RWPE2 (cell line): ENCODE results near the gene TBC1D26.
"Not testable (repeated sequence)": the region's sequence is repeated elsewhere in the genome, so short reads cannot be mapped to it uniquely, and the experiment has no call there.

ENCODE experiments used
- ATAC-seq: fragments of 200-7000 bp; cut with Tn5 transposase; 3 replicates; pipeline ENCODE4 v1.9.1; 2021; ENCODE audit warnings: low read depth
- DNase-seq: peaks from one replicate; pipeline ENCODE4 v3.0.0-alpha.2; 2020; ENCODE audit warnings: low spot score
- H3K27ac ChIP-seq: fragments of 450-650 bp; 2 replicates; pipeline ENCODE4 v1.5.1; 2017; ENCODE audit warnings: mild to moderate bottlenecking; ENCODE audit not compliant: poor library complexity, severe bottlenecking
- H3K27me3 ChIP-seq: fragments of 250-450 bp; sonication (Bioruptor Pico); 2 replicates; pipeline ENCODE4 v1.5.1; 2021; ENCODE audit warnings: mild to moderate bottlenecking, moderate library complexity; ENCODE audit not compliant: insufficient read depth, poor library complexity, severe bottlenecking
- H3K36me3 ChIP-seq: fragments of 250-450 bp; sonication (Bioruptor Pico); 2 replicates; pipeline ENCODE4 v1.5.1; 2020; ENCODE audit warnings: low read depth, mild to moderate bottlenecking, moderate library complexity
- H3K4me1 ChIP-seq: fragments of 250-450 bp; sonication (Bioruptor Pico); 2 replicates; pipeline ENCODE4 v1.5.1; 2021; ENCODE audit warnings: mild to moderate bottlenecking, moderate library complexity; ENCODE audit not compliant: insufficient read depth, poor library complexity, severe bottlenecking
- H3K4me3 ChIP-seq: fragments of 250-450 bp; sonication (Bioruptor Pico); 2 replicates; pipeline ENCODE4 v1.5.1; 2021; ENCODE audit warnings: mild to moderate bottlenecking, moderate library complexity; ENCODE audit not compliant: severe bottlenecking
- H3K9me3 ChIP-seq: fragments of 250-450 bp; sonication (Bioruptor Pico); 2 replicates; pipeline ENCODE4 v1.5.1; 2021; ENCODE audit warnings: mild to moderate bottlenecking, moderate library complexity; ENCODE audit not compliant: severe bottlenecking
- CTCF ChIP-seq: fragments of 450-650 bp; IDR thresholded peaks from one replicate; pipeline ENCODE4 v1.5.1; 2017; ENCODE audit warnings: mild to moderate bottlenecking, moderate library complexity; ENCODE audit not compliant: poor library complexity, severe bottlenecking

Gene TBC1D26

GRCh38 chr17:15716601-15717563 is 15.2 kb upstream of the TBC1D26 start:
- H3K36me3 ChIP-seq, result peaks cover 23% of the 10 kb centered on the region
- DNase-seq, H3K4me1 ChIP-seq, H3K4me3 ChIP-seq, H3K27ac ChIP-seq, H3K27me3 ChIP-seq, H3K9me3 ChIP-seq, ATAC-seq: not testable (repeated sequence)

GRCh38 chr17:15730535-15730934 is 1.5 kb upstream of the TBC1D26 start:
- not testable (repeated sequence) for H3K27me3 ChIP-seq, H3K4me1 ChIP-seq, H3K9me3 ChIP-seq, DNase-seq, H3K36me3 ChIP-seq, H3K27ac ChIP-seq, H3K4me3 ChIP-seq, ATAC-seq

GRCh38 chr17:15733174-15733789 is 1.2 kb downstream of the TBC1D26 start:
- not testable (repeated sequence) for H3K27ac ChIP-seq, H3K36me3 ChIP-seq, ATAC-seq, H3K9me3 ChIP-seq, H3K4me3 ChIP-seq, H3K27me3 ChIP-seq, DNase-seq, H3K4me1 ChIP-seq

- H3K27ac ChIP-seq, ATAC-seq, H3K4me3 ChIP-seq, H3K27me3 ChIP-seq, H3K36me3 ChIP-seq, H3K4me1 ChIP-seq, H3K9me3 ChIP-seq, DNase-seq: not testable (repeated sequence)
Observed at GRCh38 chr17:15736578-15736977, 4.5 kb downstream of the TBC1D26 start.

- no peak for DNase-seq
- no peaks in the 10 kb centered on the region for H3K27me3 ChIP-seq
- no peaks in the 10 kb centered on the region for H3K9me3 ChIP-seq
- ATAC-seq, result no peak
- H3K27ac ChIP-seq, result no peak overlapping the region
- H3K36me3 ChIP-seq, result no peaks in the 10 kb centered on the region
- no peak overlapping the region for H3K4me3 ChIP-seq
- no peaks in the 10 kb centered on the region for H3K4me1 ChIP-seq
- TF ChIP-seq CTCF, result no peak
Observed at GRCh38 chr17:15738066-15738465, 6.0 kb downstream of the TBC1D26 start.

- not testable (repeated sequence) for H3K4me3 ChIP-seq, DNase-seq, H3K27me3 ChIP-seq, H3K9me3 ChIP-seq, H3K27ac ChIP-seq, H3K36me3 ChIP-seq, H3K4me1 ChIP-seq, ATAC-seq
Observed at GRCh38 chr17:15739259-15739658, 7.2 kb downstream of the TBC1D26 start.

- not testable (repeated sequence) for H3K4me1 ChIP-seq, H3K9me3 ChIP-seq, H3K4me3 ChIP-seq, DNase-seq, H3K36me3 ChIP-seq, ATAC-seq, H3K27ac ChIP-seq, H3K27me3 ChIP-seq
Observed at GRCh38 chr17:15740041-15740440, 8.0 kb downstream of the TBC1D26 start.
